ENCODE data around the gene DYNC2I2. TPM values are rescaled to one million over a fixed set of nuclear protein-coding genes. Genes with fewer than 3 reads are reported as not detected.

The DYNC2I2 gene
- total RNA-seq, 1 experiment from 2014 or later: 71.1 TPM

GRCh38 chr9:128685636-128686489 is 29.2 kb upstream of the DYNC2I2 start:
- Mint-ChIP-seq H3K36me3 (peaks cover 31% of the 10 kb centered on the region), H3K27ac (peak overlapping the region; percentile 97), H3K4me3 (peak overlapping the region; percentile 96), H3K27me3 (ENCODE audit: low read depth) (no peaks in the 10 kb centered on the region; the same call in 1 of the 2 replicates), H3K9me3 (peaks cover 8% of the 10 kb centered on the region), H3K4me1 (peaks cover 44% of the 10 kb centered on the region)
- ChIA-PET POLR2A (interaction anchor here (1.7 kb wide), 1 partner anchor 13 kb away, joined by 6 read pairs; no protein-coding TSS in a partner anchor), CTCF (interaction anchor here (3.4 kb wide), 1 partner anchor 50 kb away, joined by 19 read pairs; no protein-coding TSS in a partner anchor)
- DNase-seq (ENCODE audit: low spot score) (no peak), ATAC-seq (no peak)
- TF ChIP-seq FOXP4 (CRISPR knock-in tag; IDR thresholded peaks at IDR 0.05) (no peak), USF1 (CRISPR knock-in tag; IDR thresholded peaks at IDR 0.05) (no peak), JUN (CRISPR knock-in tag; IDR thresholded peaks at IDR 0.05) (no peak), GABPB1 (CRISPR knock-in tag; IDR thresholded peaks at IDR 0.05) (no peak), ZNF671 (CRISPR knock-in tag; IDR thresholded peaks at IDR 0.05) (no peak), SMAD4 (CRISPR knock-in tag; IDR thresholded peaks at IDR 0.05) (no peak)
- TF ChIP-seq, protein P1, sequence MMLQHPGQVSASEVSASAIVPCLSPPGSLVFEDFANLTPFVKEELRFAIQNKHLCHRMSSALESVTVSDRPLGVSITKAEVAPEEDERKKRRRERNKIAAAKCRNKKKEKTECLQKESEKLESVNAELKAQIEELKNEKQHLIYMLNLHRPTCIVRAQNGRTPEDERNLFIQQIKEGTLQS (CRISPR knock-in tag; conservative IDR thresholded peaks at IDR 0.05): no peak

DNA sequence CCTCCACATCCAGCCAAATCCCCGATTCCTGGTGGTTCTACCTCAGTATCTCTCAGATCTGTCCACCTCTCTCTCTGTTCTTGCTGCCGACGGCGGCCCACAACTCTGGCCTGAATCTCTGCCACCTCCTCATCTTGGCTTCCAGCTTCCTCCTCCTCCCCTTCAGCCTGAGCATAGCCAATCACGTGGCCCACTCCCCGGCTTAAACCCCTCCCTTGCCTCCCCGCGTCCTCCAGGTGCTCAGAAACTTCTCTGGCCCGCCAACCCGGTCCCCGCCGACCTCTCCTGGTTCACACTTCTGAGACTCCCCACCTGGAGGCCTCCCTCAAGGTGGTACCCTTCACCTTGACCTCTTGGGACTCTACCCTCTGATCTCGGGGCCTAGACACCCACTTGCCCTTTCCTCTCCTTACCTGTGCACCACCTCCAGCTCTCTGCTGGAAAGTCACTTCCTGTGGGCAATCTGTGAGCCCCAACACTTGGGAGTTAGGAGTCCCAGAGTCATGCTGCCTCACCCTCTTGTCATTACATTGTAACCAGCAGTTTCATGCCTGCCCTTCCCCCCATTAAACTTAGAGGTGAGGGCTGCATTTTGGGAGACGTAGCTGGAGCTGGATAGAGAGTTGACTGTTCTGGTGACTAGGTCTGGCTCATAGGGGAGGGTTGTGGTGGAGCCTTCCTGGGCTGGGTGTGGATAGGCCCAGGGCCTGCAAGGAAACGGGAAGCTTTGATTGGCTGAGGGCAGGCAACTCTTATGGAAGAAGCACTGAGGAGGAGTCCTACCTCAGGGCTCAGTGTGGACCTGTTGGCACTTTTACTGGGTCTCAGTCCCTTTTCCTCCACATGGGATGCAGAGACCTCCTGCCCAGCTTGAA is 27.9 kb upstream of the DYNC2I2 start:
- DNase-seq (ENCODE audit: low spot score): peak; percentile 81
- Mint-ChIP-seq H3K4me1 (peaks cover 44% of the 10 kb centered on the region), H3K36me3 (peaks cover 25% of the 10 kb centered on the region), H3K9me3 (peaks cover 8% of the 10 kb centered on the region), H3K4me3 (peak overlapping the region; percentile 96), H3K27ac (peak overlapping the region; percentile 97), H3K27me3 (ENCODE audit: low read depth) (no peaks in the 10 kb centered on the region; the same call in 1 of the 2 replicates)
- POLR2A ChIA-PET: interaction anchor here (0.8 to 1.7 kb wide), 5 partner anchors 14 to 49 kb away, joined by 3 to 7 read pairs (median 4); partner anchors contain the start of genes PKN3 and ZDHHC12
- 0 out of 2 replicates have a peak, but pooled peaks have one; percentile 45 for TF ChIP-seq SP1 (CRISPR knock-in tag; conservative IDR thresholded peaks at IDR 0.05)
- TF ChIP-seq IRF1 (CRISPR knock-in tag; IDR thresholded peaks at IDR 0.05): no peak
- TF ChIP-seq, protein P2, sequence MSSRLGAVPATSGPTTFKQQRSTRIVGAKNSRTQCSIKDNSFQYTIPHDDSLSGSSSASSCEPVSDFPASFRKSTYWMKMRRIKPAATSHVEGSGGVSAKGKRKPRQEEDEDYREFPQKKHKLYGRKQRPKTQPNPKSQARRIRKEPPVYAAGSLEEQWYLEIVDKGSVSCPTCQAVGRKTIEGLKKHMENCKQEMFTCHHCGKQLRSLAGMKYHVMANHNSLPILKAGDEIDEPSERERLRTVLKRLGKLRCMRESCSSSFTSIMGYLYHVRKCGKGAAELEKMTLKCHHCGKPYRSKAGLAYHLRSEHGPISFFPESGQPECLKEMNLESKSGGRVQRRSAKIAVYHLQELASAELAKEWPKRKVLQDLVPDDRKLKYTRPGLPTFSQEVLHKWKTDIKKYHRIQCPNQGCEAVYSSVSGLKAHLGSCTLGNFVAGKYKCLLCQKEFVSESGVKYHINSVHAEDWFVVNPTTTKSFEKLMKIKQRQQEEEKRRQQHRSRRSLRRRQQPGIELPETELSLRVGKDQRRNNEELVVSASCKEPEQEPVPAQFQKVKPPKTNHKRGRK (CRISPR knock-in tag; IDR thresholded peaks at IDR 0.05; ENCODE audit: borderline replicate concordance): no peak
- 0 out of 2 replicates have a peak, but pooled peaks have one; percentile 52 for TF ChIP-seq ZNF416 (CRISPR knock-in tag; IDR thresholded peaks at IDR 0.05)
- 0 out of 2 replicates have a peak, but pooled peaks have one; percentile 15 for TF ChIP-seq GABPB1 (CRISPR knock-in tag; IDR thresholded peaks at IDR 0.05)
- peak; percentile 90 for TF ChIP-seq USF1 (CRISPR knock-in tag; IDR thresholded peaks at IDR 0.05)
- TF ChIP-seq ETV6 (CRISPR knock-in tag; IDR thresholded peaks at IDR 0.05): peak; percentile 23; the same call in 1 of the 2 replicates
- TF ChIP-seq, protein P3, sequence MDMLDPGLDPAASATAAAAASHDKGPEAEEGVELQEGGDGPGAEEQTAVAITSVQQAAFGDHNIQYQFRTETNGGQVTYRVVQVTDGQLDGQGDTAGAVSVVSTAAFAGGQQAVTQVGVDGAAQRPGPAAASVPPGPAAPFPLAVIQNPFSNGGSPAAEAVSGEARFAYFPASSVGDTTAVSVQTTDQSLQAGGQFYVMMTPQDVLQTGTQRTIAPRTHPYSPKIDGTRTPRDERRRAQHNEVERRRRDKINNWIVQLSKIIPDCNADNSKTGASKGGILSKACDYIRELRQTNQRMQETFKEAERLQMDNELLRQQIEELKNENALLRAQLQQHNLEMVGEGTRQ (CRISPR knock-in tag; IDR thresholded peaks at IDR 0.05): peak; percentile 92
- TF ChIP-seq, protein P4, sequence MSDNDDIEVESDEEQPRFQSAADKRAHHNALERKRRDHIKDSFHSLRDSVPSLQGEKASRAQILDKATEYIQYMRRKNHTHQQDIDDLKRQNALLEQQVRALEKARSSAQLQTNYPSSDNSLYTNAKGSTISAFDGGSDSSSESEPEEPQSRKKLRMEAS (CRISPR knock-in tag; IDR thresholded peaks at IDR 0.05): peak; percentile 71; the same call in 1 of the 2 replicates
- TF ChIP-seq CTCF (IDR thresholded peaks at IDR 0.05): no peak
- TF ChIP-seq ZNF396 (CRISPR knock-in tag; IDR thresholded peaks at IDR 0.05; ENCODE audit: borderline replicate concordance): no peak
- 0 out of 2 replicates have a peak, but pooled peaks have one; percentile 27 for TF ChIP-seq ZNF263 (CRISPR knock-in tag; IDR thresholded peaks at IDR 0.05; ENCODE audit: low read depth)
- CTCF ChIA-PET: interaction anchor here (0.8 to 3.4 kb wide), 6 partner anchors 18 to 264 kb away, joined by 3 to 19 read pairs (median 6); partner anchors contain the start of genes CERCAM, ENDOG and PKN3
- peak; percentile 23 for ATAC-seq

Measured in WTC11 (cell line).